ENCODE results near the gene UBQLN3.

The UBQLN3 gene

GRCh38 chr11:5527716-5528115, 18.0 kb upstream of the UBQLN3 start:
- DNase-seq (ENCODE audit: low read depth in 1 of 2, low spot score in 1 of 2), result no peak
- TF ChIP-seq GABPA (IDR thresholded peaks at IDR 0.05; ENCODE audit: low read depth), result no peak
- TF ChIP-seq CTCF (IDR thresholded peaks at IDR 0.05; ENCODE audit: insufficient read depth, low read length), result no peak
- no peak for TF ChIP-seq REST (IDR thresholded peaks at IDR 0.05; ENCODE audit: insufficient replicate concordance, low read depth)
- no peak for TF ChIP-seq SPI1 (IDR thresholded peaks at IDR 0.05; ENCODE audit: borderline replicate concordance, low read depth)
- TF ChIP-seq POLR2AphosphoS5 (IDR thresholded peaks at IDR 0.05; ENCODE audit: low read depth), result no peak
- Histone ChIP-seq H3K4me3 (replicated peaks; ENCODE audit: insufficient read depth, low read length) (no peak overlapping the region), H3K27me3 (ENCODE audit: insufficient read depth, poor library complexity, severe bottlenecking) (no peaks in the 10 kb centered on the region), H3K27ac (replicated peaks) (no peak overlapping the region)

- Histone ChIP-seq H3K4me3 (replicated peaks; ENCODE audit: insufficient read depth, low read length) (no peak overlapping the region), H3K27me3 (ENCODE audit: insufficient read depth, poor library complexity, severe bottlenecking) (no peaks in the 10 kb centered on the region), H3K27ac (replicated peaks) (no peak overlapping the region)
- no peak for TF ChIP-seq SPI1 (IDR thresholded peaks at IDR 0.05; ENCODE audit: borderline replicate concordance, low read depth)
- no peak for TF ChIP-seq CTCF (IDR thresholded peaks at IDR 0.05; ENCODE audit: insufficient read depth, low read length)
- no peak for TF ChIP-seq REST (IDR thresholded peaks at IDR 0.05; ENCODE audit: insufficient replicate concordance, low read depth)
- no peak for TF ChIP-seq GABPA (IDR thresholded peaks at IDR 0.05; ENCODE audit: low read depth)
- no peak for TF ChIP-seq POLR2AphosphoS5 (IDR thresholded peaks at IDR 0.05; ENCODE audit: low read depth)
- DNase-seq (ENCODE audit: low read depth in 1 of 2, low spot score in 1 of 2), result no peak
Measured at GRCh38 chr11:5524756-5525155, 15.0 kb upstream of the UBQLN3 start.

GRCh38 chr11:5522308-5522707, 12.6 kb upstream of the UBQLN3 start:
- no peak overlapping the region for H3K4me3 ChIP-seq (replicated peaks; ENCODE audit: insufficient read depth, low read length)
- TF ChIP-seq POLR2AphosphoS5 (IDR thresholded peaks at IDR 0.05; ENCODE audit: low read depth) (no peak), CTCF (IDR thresholded peaks at IDR 0.05; ENCODE audit: insufficient read depth, low read length) (no peak), GABPA (IDR thresholded peaks at IDR 0.05; ENCODE audit: low read depth) (no peak), SPI1 (IDR thresholded peaks at IDR 0.05; ENCODE audit: borderline replicate concordance, low read depth) (no peak), REST (IDR thresholded peaks at IDR 0.05; ENCODE audit: insufficient replicate concordance, low read depth) (no peak)
- no peak for DNase-seq (ENCODE audit: low read depth in 1 of 2, low spot score in 1 of 2)
- H3K27ac ChIP-seq (replicated peaks), result no peak overlapping the region
- H3K27me3 ChIP-seq (ENCODE audit: insufficient read depth, poor library complexity, severe bottlenecking), result no peaks in the 10 kb centered on the region
